C4-2B (cell line): ENCODE data around the gene ZSCAN23.

Experiments
- H3K27ac ChIP-seq: fragments of 450-650 bp; 2 replicates; pipeline ENCODE4 v1.5.1; 2017
- CTCF ChIP-seq: fragments of 450-650 bp; conservative IDR thresholded peaks from 2 replicates; pipeline ENCODE4 v1.5.1; 2017; ENCODE audit warnings: mild to moderate bottlenecking
- ZFX ChIP-seq: fragments of 450-650 bp; IDR thresholded peaks from 2 replicates; pipeline ENCODE4 v1.6.1; 2017

The ZSCAN23 gene

DNA sequence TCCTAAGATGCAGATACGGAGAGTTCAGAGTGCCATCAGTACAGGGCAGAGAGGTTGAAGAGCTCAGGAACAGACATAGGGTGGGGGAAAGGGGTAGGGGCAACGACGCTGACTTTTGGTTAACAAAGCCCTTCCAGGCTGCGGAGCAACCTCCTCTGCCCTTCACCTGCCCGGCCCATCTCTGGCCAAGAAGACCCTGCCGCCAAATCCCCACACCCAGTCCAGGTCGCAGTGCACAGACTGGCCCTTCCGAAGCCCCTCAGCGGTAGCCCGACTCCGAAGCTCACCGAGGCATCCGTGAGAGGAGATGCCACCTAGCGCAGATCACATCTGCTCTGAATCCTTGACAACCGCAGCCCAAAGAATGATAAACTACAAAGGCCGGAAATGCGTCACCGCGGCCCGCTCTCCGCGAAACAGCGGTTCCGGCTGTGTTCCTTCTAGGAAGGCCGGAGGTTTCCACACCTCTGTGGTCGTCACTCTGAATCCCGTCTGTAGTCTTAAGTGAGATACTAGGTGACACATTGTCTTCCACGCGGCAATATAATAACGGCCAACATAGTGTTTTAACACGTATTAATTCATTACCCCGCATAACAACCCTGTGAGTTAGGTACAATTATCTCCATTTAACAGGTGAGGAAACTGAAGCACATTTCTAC lies at the start of gene ZSCAN23:
Gene ZSCAN23, minus strand, starts transcription at position 380 of the 662 bp plus-strand sequence. CDS start 7,225 bp downstream, outside the sequence.
- TF ChIP-seq CTCF: no peak
- TF ChIP-seq ZFX: no peak
- peak within 1 kb of the TSS; percentile 72 for H3K27ac ChIP-seq

- H3K27ac ChIP-seq: no peak overlapping the region
- TF ChIP-seq ZFX: no peak
These were observed 48.7 kb upstream of the ZSCAN23 start for GRCh38 chr6:28491984-28492317.

- TF ChIP-seq ZFX: no peak
- TF ChIP-seq CTCF: no peak
- no peak overlapping the region for H3K27ac ChIP-seq
These were observed 47.1 kb upstream of the ZSCAN23 start for GRCh38 chr6:28490205-28490890.

- H3K27ac ChIP-seq: no peak overlapping the region
These were observed 46.3 kb upstream of the ZSCAN23 start for GRCh38 chr6:28489366-28490204.

DNA sequence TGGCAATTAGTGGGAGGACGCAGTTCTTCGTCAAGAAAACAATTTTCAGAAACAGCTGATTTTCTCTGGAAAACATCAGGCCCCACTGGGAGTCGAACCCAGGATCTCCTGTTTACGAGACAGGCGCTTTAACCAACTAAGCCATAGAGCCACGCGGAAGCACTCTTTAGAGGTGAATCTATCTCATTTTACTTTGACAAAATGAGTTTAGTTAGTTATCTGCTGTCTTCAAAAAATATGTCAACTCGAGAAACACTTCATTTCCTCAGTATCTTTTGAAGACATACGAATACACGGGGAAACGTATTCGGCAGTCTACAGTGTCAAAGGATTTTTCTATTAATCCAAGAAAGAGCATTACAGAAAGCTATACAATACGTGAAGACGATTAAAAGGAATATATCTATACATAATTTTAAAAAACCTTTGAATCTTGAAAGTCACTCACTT lies 45.6 kb upstream of the ZSCAN23 start:
- no peak for TF ChIP-seq ZFX
- TF ChIP-seq CTCF: no peak
- H3K27ac ChIP-seq: no peak overlapping the region

More at GRCh38 chr6:28489366-28490204, 46.3 kb upstream of the ZSCAN23 start:
- TF ChIP-seq ZFX: no peak
- TF ChIP-seq CTCF: no peak

- no peak overlapping the region for H3K27ac ChIP-seq
- TF ChIP-seq ZFX (no peak), CTCF (no peak)
These were observed 43.9 kb upstream of the ZSCAN23 start for GRCh38 chr6:28486988-28487742.

- TF ChIP-seq CTCF: no peak
These were observed 43.2 kb upstream of the ZSCAN23 start for GRCh38 chr6:28486533-28486932.

More at GRCh38 chr6:28486533-28486932, 43.2 kb upstream of the ZSCAN23 start:
- no peak overlapping the region for H3K27ac ChIP-seq
